ENCODE results near the gene ADCK1. TPM values are rescaled to one million over a fixed set of nuclear protein-coding genes. Genes with fewer than 3 reads are reported as not detected.

ADCK1 gene
- polyA plus RNA-seq, 1 donor from 2014 or later: 13.6 TPM

- no peak overlapping the region for H3K9ac ChIP-seq (ENCODE audit: low read length)
- H3F3A ChIP-seq (ENCODE audit: insufficient read depth, low read length, poor library complexity, severe bottlenecking): no peaks in the 10 kb centered on the region
- TF ChIP-seq EZH2 (IDR thresholded peaks at IDR 0.05; ENCODE audit: borderline replicate concordance, insufficient read depth, low read length, poor library complexity, severe bottlenecking) (no peak), MXI1 (conservative IDR thresholded peaks at IDR 0.05; ENCODE audit: poor library complexity, severe bottlenecking) (no peak), SMC3 (conservative IDR thresholded peaks at IDR 0.05; ENCODE audit: poor library complexity) (no peak), POLR2AphosphoS5 (IDR thresholded peaks at IDR 0.05) (no peak), EP300 (conservative IDR thresholded peaks at IDR 0.05; ENCODE audit: poor library complexity, severe bottlenecking) (no peak), RAD21 (conservative IDR thresholded peaks at IDR 0.05) (no peak)
- no peak overlapping the region for H3K4me3 ChIP-seq (ENCODE audit: low read length)
- H3K27ac ChIP-seq (ENCODE audit: low read length): no peak overlapping the region
- no peaks in the 10 kb centered on the region for H3K9me2 ChIP-seq (ENCODE audit: insufficient read depth, low read length)
- H3K36me3 ChIP-seq (ENCODE audit: insufficient read depth, low read length): no peaks in the 10 kb centered on the region
- H3K79me2 ChIP-seq (replicated peaks; ENCODE audit: insufficient read depth, low read length): no peaks in the 10 kb centered on the region
- no peaks in the 10 kb centered on the region for H4K20me1 ChIP-seq (ENCODE audit: insufficient read depth)
- no peak overlapping the region for H3K4me2 ChIP-seq (ENCODE audit: low read length)
- H2AFZ ChIP-seq (ENCODE audit: low read depth, low read length): no peak overlapping the region
- H3K27me3 ChIP-seq (ENCODE audit: insufficient read depth, low read depth, low read length): no peaks in the 10 kb centered on the region
- no peaks in the 10 kb centered on the region for H3K9me3 ChIP-seq (ENCODE audit: low read length)
Measured at GRCh38 chr14:77844802-77845201, 44.9 kb downstream of the ADCK1 start.

DNA sequence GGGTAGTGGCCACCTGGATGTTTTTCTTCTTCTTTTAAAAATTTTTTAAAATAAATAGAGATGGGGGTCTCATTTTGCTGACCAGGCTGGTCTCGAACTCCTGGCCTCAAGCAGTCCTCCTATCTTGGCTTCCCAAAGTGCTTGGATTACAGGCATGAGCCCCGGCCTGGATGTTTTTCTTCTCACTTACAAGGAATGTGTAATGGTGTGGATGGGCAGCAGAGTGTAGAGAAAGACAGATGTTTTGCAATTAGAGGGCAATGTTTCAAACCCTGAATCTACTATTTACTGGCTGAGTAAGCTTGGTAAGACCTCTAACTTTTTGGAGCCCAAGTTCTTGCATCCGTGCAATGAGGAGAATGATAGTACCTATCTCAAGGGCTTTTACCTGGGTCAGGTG lies 48.1 kb downstream of the ADCK1 start:
- no peak overlapping the region for H3K9ac ChIP-seq (ENCODE audit: low read length)
- H3K27me3 ChIP-seq (ENCODE audit: insufficient read depth, low read depth, low read length): no peaks in the 10 kb centered on the region
- TF ChIP-seq MXI1 (conservative IDR thresholded peaks at IDR 0.05; ENCODE audit: poor library complexity, severe bottlenecking) (no peak), EZH2 (IDR thresholded peaks at IDR 0.05; ENCODE audit: borderline replicate concordance, insufficient read depth, low read length, poor library complexity, severe bottlenecking) (no peak), RAD21 (conservative IDR thresholded peaks at IDR 0.05) (no peak)
- no peak overlapping the region for H3K27ac ChIP-seq (ENCODE audit: low read length)
- no peaks in the 10 kb centered on the region for H3K9me3 ChIP-seq (ENCODE audit: low read length)
- H3F3A ChIP-seq (ENCODE audit: insufficient read depth, low read length, poor library complexity, severe bottlenecking): no peaks in the 10 kb centered on the region
- H3K4me2 ChIP-seq (ENCODE audit: low read length): no peak overlapping the region
- H3K79me2 ChIP-seq (replicated peaks; ENCODE audit: insufficient read depth, low read length): no peaks in the 10 kb centered on the region
- H2AFZ ChIP-seq (ENCODE audit: low read depth, low read length): no peak overlapping the region
- no peaks in the 10 kb centered on the region for H4K20me1 ChIP-seq (ENCODE audit: insufficient read depth)
- H3K36me3 ChIP-seq (ENCODE audit: insufficient read depth, low read length): no peaks in the 10 kb centered on the region
- H3K4me3 ChIP-seq (ENCODE audit: low read length): no peak overlapping the region
- H3K9me2 ChIP-seq (ENCODE audit: insufficient read depth, low read length): no peaks in the 10 kb centered on the region

DNA sequence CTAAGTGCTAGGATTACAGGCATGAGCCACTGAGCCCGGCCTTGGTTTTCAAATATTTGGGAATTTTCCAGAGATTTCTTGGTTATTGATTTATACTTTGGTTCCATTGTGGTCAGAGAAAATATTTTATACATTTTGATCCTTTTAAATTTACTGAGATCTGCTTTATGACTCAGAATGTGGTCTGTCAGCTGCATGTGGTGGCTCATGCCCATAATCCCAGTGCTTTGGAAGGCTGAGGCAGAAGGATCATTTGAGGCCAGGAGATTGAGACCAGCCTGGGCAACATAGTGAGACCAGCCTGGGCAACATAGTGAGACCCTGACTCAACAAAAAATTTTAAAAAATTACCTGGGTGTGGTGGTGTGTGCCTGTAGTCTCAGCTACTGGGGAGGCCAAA lies 49.8 kb downstream of the ADCK1 start:
- Histone ChIP-seq H3K27me3 (ENCODE audit: insufficient read depth, low read depth, low read length) (no peaks in the 10 kb centered on the region), H3K9me3 (ENCODE audit: low read length) (no peaks in the 10 kb centered on the region), H4K20me1 (ENCODE audit: insufficient read depth) (no peaks in the 10 kb centered on the region), H3K9me2 (ENCODE audit: insufficient read depth, low read length) (no peaks in the 10 kb centered on the region), H3F3A (ENCODE audit: insufficient read depth, low read length, poor library complexity, severe bottlenecking) (no peaks in the 10 kb centered on the region), H2AFZ (ENCODE audit: low read depth, low read length) (no peak overlapping the region), H3K4me2 (ENCODE audit: low read length) (no peak overlapping the region), H3K36me3 (ENCODE audit: insufficient read depth, low read length) (no peaks in the 10 kb centered on the region), H3K9ac (ENCODE audit: low read length) (no peak overlapping the region), H3K27ac (ENCODE audit: low read length) (no peak overlapping the region), H3K79me2 (replicated peaks; ENCODE audit: insufficient read depth, low read length) (no peaks in the 10 kb centered on the region), H3K4me3 (ENCODE audit: low read length) (no peak overlapping the region)
- TF ChIP-seq POLR2AphosphoS5 (IDR thresholded peaks at IDR 0.05) (no peak), EZH2 (IDR thresholded peaks at IDR 0.05; ENCODE audit: borderline replicate concordance, insufficient read depth, low read length, poor library complexity, severe bottlenecking) (no peak), TAF1 (IDR thresholded peaks at IDR 0.05; ENCODE audit: low read depth) (no peak), SMC3 (conservative IDR thresholded peaks at IDR 0.05; ENCODE audit: poor library complexity) (no peak), RAD21 (conservative IDR thresholded peaks at IDR 0.05) (no peak), EP300 (conservative IDR thresholded peaks at IDR 0.05; ENCODE audit: poor library complexity, severe bottlenecking) (no peak), REST (IDR thresholded peaks at IDR 0.05; ENCODE audit: borderline replicate concordance) (no peak), MXI1 (conservative IDR thresholded peaks at IDR 0.05; ENCODE audit: poor library complexity, severe bottlenecking) (no peak)
- TF ChIP-seq, protein P1, sequence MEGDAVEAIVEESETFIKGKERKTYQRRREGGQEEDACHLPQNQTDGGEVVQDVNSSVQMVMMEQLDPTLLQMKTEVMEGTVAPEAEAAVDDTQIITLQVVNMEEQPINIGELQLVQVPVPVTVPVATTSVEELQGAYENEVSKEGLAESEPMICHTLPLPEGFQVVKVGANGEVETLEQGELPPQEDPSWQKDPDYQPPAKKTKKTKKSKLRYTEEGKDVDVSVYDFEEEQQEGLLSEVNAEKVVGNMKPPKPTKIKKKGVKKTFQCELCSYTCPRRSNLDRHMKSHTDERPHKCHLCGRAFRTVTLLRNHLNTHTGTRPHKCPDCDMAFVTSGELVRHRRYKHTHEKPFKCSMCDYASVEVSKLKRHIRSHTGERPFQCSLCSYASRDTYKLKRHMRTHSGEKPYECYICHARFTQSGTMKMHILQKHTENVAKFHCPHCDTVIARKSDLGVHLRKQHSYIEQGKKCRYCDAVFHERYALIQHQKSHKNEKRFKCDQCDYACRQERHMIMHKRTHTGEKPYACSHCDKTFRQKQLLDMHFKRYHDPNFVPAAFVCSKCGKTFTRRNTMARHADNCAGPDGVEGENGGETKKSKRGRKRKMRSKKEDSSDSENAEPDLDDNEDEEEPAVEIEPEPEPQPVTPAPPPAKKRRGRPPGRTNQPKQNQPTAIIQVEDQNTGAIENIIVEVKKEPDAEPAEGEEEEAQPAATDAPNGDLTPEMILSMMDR (IDR thresholded peaks at IDR 0.05; ENCODE audit: poor library complexity, severe bottlenecking): no peak

All from neural cell (in vitro differentiated cells).